ENCODE results near the gene UCN3.

DNA sequence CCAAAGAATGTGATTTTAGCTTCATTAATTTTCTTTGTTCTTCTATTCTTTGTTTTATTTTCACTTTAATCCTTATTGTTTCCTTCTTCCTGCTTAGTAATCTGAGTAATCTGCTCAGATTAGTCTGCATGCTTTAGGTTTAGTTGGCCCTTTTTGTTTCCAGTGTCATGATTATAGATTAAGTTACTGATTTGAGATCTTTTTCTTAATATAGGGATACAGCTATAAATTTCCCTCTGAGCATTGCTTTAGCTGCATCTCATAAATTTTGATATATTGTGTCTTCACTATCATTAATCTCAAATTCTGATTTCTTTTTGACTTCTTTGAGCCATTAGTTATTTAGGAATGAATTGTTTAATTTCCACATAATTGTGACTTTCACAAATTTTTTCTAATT is 53.8 kb downstream of the UCN3 start:
- TF ChIP-seq POLR2A (IDR thresholded peaks at IDR 0.05) (no peak), POLR2AphosphoS5 (IDR thresholded peaks at IDR 0.05; ENCODE audit: insufficient read depth in 1 of 2, low read depth in 1 of 2) (no peak)
- TF ChIP-seq, protein P1, sequence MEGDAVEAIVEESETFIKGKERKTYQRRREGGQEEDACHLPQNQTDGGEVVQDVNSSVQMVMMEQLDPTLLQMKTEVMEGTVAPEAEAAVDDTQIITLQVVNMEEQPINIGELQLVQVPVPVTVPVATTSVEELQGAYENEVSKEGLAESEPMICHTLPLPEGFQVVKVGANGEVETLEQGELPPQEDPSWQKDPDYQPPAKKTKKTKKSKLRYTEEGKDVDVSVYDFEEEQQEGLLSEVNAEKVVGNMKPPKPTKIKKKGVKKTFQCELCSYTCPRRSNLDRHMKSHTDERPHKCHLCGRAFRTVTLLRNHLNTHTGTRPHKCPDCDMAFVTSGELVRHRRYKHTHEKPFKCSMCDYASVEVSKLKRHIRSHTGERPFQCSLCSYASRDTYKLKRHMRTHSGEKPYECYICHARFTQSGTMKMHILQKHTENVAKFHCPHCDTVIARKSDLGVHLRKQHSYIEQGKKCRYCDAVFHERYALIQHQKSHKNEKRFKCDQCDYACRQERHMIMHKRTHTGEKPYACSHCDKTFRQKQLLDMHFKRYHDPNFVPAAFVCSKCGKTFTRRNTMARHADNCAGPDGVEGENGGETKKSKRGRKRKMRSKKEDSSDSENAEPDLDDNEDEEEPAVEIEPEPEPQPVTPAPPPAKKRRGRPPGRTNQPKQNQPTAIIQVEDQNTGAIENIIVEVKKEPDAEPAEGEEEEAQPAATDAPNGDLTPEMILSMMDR (IDR thresholded peaks at IDR 0.05): no peak

Measured in vagina (tissue), 2 donors.